ENCODE data around the gene TMEM217. TPM values are rescaled to one million over a fixed set of nuclear protein-coding genes. Genes with fewer than 3 reads are reported as not detected.

TMEM217 gene
- polyA plus RNA-seq, 1 donor = 1.5 TPM

DNA sequence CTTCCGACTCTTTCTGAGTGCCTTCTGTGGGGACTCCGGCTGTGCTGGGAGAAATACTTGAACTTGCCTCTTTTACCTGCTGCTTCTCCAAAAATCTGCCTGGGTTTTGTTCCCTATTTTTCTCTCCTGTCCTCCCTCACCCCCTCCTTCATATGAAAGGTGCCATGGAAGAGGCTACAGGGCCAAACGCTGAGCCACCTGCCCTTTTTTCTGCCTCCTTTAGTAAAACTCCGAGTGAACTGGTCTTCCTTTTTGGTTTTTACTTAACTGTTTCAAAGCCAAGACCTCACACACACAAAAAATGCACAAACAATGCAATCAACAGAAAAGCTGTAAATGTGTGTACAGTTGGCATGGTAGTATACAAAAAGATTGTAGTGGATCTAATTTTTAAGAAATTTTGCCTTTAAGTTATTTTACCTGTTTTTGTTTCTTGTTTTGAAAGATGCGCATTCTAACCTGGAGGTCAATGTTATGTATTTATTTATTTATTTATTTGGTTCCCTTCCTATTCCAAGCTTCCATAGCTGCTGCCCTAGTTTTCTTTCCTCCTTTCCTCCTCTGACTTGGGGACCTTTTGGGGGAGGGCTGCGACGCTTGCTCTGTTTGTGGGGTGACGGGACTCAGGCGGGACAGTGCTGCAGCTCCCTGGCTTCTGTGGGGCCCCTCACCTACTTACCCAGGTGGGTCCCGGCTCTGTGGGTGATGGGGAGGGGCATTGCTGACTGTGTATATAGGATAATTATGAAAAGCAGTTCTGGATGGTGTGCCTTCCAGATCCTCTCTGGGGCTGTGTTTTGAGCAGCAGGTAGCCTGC is 83.2 kb downstream of the TMEM217 start:
- Histone ChIP-seq H3K27ac (ENCODE audit: low read length) (no peak overlapping the region), H3K4me1 (ENCODE audit: control insufficient read depth, insufficient read depth, low read length) (peaks cover 19% of the 10 kb centered on the region)

DNA sequence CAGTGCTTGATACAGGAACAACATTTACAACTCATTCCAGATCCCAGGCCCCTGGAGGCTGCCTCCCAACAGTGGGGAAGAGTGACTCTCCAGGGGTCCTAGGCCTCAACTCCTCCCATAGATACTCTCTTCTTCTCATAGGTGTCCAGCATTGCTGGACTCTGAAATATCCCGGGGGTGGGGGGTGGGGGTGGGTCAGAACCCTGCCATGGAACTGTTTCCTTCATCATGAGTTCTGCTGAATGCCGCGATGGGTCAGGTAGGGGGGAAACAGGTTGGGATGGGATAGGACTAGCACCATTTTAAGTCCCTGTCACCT is 83.8 kb downstream of the TMEM217 start:
- no peaks in the 10 kb centered on the region for H3K9me3 ChIP-seq (ENCODE audit: control insufficient read depth, low read depth, low read length)
- DNase-seq = no peak
- WGBS (ENCODE audit: insufficient coverage, low lambda C conversion rate) = no CpG with 5 or more reads among the region's 3 CpGs
- H3K4me1 ChIP-seq (ENCODE audit: control insufficient read depth, insufficient read depth, low read length) = peaks cover 21% of the 10 kb centered on the region
- H3K27ac ChIP-seq (ENCODE audit: low read length) = no peak overlapping the region
- no peaks in the 10 kb centered on the region for H3K27me3 ChIP-seq (ENCODE audit: control insufficient read depth, insufficient read depth, low read length)
- no peak overlapping the region for H3K4me3 ChIP-seq (ENCODE audit: low read length)
- H3K36me3 ChIP-seq (ENCODE audit: control insufficient read depth, insufficient read depth, low read length) = peaks cover 35% of the 10 kb centered on the region

More for the DNA sequence above, 83.2 kb downstream of the TMEM217 start:
- Histone ChIP-seq H3K27me3 (ENCODE audit: control insufficient read depth, insufficient read depth, low read length) (no peaks in the 10 kb centered on the region), H3K36me3 (ENCODE audit: control insufficient read depth, insufficient read depth, low read length) (peaks cover 35% of the 10 kb centered on the region), H3K4me3 (ENCODE audit: low read length) (no peak overlapping the region), H3K9me3 (ENCODE audit: control insufficient read depth, low read depth, low read length) (no peaks in the 10 kb centered on the region)
- 92% methylated on average over 5 of the region's 10 CpGs for WGBS (ENCODE audit: insufficient coverage, low lambda C conversion rate)
- DNase-seq = no peak

DNA sequence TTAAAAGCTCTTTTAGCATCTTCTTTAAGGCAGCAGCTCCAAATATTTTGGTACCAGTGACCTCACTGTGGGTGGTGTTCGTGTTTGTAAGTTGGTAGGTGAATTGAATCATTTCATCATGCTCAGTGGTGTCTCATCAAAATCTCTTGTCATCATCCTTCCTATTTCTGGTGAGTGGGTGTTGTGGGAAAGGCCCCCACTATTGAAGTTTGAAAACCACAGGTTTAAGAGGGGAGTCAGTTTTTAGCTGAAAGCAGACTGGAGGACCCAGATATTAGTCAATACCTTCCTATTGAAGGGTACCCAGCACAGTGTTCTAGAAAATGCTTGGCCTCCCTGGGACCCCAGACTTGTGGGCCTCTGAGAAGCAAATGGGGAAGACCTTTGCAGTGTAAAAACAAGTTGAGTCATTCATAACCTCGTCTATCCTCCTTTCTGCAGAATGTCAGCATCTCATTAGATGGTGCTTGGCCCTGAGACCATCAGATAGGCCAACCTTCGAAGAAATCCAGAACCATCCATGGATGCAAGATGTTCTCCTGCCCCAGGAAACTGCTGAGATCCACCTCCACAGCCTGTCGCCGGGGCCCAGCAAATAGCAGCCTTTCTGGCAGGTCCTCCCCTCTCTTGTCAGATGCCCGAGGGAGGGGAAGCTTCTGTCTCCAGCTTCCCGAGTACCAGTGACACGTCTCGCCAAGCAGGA is 84.3 kb downstream of the TMEM217 start:
- no peaks in the 10 kb centered on the region for H3K9me3 ChIP-seq (ENCODE audit: control insufficient read depth, low read depth, low read length)
- no peak overlapping the region for H3K4me3 ChIP-seq (ENCODE audit: low read length)
- H3K27ac ChIP-seq (ENCODE audit: low read length) = no peak overlapping the region
- no CpG with 5 or more reads among the region's 9 CpGs for WGBS (ENCODE audit: insufficient coverage, low lambda C conversion rate)
- H3K4me1 ChIP-seq (ENCODE audit: control insufficient read depth, insufficient read depth, low read length) = peaks cover 21% of the 10 kb centered on the region
- H3K27me3 ChIP-seq (ENCODE audit: control insufficient read depth, insufficient read depth, low read length) = no peaks in the 10 kb centered on the region
- DNase-seq = no peak
- H3K36me3 ChIP-seq (ENCODE audit: control insufficient read depth, insufficient read depth, low read length) = peaks cover 35% of the 10 kb centered on the region

DNA sequence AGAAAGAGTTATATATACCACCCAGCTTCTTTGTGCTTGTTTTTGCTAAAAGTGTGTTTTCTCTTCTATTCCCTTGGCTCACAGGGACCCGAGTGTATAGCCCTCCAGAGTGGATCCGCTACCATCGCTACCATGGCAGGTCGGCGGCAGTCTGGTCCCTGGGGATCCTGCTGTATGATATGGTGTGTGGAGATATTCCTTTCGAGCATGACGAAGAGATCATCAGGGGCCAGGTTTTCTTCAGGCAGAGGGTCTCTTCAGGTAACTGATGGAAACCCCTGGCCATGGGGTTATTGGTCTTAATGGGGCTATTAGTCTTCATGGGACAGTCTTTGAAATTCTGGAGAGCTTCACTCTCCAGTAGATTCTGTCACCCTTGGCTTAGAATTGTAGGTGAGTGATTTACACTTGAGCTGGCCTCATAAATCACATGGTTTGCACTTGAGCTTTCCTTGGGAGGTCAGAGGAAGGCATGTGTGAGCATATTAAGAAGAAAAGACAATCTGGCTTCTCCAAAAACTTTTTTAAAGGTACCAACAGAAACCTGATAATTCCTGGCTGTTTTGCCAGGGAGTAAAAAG is 84.9 kb downstream of the TMEM217 start:
- DNase-seq = no peak
- Histone ChIP-seq H3K36me3 (ENCODE audit: control insufficient read depth, insufficient read depth, low read length) (peaks cover 35% of the 10 kb centered on the region), H3K4me1 (ENCODE audit: control insufficient read depth, insufficient read depth, low read length) (peaks cover 21% of the 10 kb centered on the region), H3K9me3 (ENCODE audit: control insufficient read depth, low read depth, low read length) (no peaks in the 10 kb centered on the region), H3K27me3 (ENCODE audit: control insufficient read depth, insufficient read depth, low read length) (no peaks in the 10 kb centered on the region), H3K27ac (ENCODE audit: low read length) (peak overlapping the region; percentile 0), H3K4me3 (ENCODE audit: low read length) (peak overlapping the region; percentile 74)
- no CpG with 5 or more reads among the region's 7 CpGs for WGBS (ENCODE audit: insufficient coverage, low lambda C conversion rate)

DNA sequence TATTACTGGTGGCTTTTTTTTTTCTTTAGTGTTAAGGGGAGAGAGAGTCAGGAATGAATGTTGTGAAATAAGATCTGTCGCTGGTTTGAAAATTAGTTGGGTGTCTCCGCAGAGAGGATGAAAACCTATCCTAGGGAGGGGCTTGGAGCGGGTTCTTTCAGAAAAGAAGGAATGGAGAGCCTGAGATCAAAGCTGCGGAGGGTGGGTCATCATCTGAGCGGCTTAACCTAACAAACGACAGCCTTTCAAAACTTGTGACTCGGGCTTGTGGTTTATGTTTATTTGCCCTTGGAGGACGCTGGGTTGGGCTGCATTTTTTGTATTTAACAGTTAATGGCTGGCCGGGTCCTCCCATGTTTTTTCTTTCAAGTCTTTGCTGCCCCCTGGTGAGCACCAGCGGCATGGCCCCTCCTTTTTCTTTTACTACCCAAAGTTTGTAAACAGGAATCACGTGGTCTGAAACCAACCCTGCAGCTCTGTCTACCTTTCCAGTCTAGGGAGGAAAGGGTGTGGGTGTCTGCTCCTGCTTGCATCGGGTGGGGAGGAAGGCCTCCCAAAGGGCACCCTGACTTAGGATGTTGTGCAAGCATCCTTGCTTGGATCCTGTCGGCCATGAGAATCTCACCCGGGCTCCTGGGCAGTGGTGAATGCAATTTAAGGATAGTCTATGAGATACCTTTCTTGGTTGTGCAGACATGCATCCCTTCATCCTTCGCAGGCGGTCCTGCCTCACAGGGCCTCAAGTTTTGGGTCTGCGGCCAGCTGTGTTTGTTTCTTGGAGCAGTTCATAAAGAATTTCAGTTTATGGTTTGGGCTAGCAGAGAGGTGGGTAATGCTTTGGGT is 85.8 kb downstream of the TMEM217 start:
- Histone ChIP-seq H3K9me3 (ENCODE audit: control insufficient read depth, low read depth, low read length) (no peaks in the 10 kb centered on the region), H3K4me1 (ENCODE audit: control insufficient read depth, insufficient read depth, low read length) (peaks cover 21% of the 10 kb centered on the region), H3K36me3 (ENCODE audit: control insufficient read depth, insufficient read depth, low read length) (peaks cover 35% of the 10 kb centered on the region), H3K27me3 (ENCODE audit: control insufficient read depth, insufficient read depth, low read length) (no peaks in the 10 kb centered on the region), H3K27ac (ENCODE audit: low read length) (peak overlapping the region; percentile 89), H3K4me3 (ENCODE audit: low read length) (peak overlapping the region; percentile 74)
- WGBS (ENCODE audit: insufficient coverage, low lambda C conversion rate) = no CpG with 5 or more reads among the region's 17 CpGs
- DNase-seq = peak; percentile 87 to 92

DNA sequence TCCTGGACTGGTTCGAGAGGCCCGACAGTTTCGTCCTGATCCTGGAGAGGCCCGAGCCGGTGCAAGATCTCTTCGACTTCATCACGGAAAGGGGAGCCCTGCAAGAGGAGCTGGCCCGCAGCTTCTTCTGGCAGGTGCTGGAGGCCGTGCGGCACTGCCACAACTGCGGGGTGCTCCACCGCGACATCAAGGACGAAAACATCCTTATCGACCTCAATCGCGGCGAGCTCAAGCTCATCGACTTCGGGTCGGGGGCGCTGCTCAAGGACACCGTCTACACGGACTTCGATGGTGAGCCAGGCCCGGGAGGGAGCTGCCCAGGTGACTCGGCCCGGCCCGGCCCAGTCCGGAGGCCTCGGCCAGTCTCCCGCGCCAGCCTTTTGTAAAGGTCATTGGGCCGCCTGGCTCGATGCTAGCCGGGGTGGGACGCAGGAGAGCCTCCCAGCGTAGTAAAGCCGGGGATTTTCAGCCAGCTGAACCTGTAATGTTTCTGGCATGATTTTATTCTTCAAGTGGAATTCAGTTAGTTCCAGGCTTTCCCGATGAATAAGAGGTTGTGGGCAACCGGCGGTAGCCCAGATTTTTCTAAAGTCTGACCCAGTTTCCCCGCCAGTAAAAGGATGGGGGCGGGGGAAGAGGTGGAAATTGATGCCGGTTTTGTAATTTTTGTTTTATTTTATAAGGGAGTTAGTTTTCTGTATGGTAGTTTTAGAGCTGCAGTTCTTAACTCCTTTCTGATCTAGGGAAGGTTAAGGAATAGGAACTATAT is 86.6 kb downstream of the TMEM217 start:
- peak in 1 of 2 donors; percentile 61 for DNase-seq
- WGBS (ENCODE audit: insufficient coverage, low lambda C conversion rate) = 0% methylated on average over 1 of the region's 45 CpGs
- Histone ChIP-seq H3K27ac (ENCODE audit: low read length) (peak overlapping the region; percentile 89), H3K27me3 (ENCODE audit: control insufficient read depth, insufficient read depth, low read length) (no peaks in the 10 kb centered on the region), H3K9me3 (ENCODE audit: control insufficient read depth, low read depth, low read length) (no peaks in the 10 kb centered on the region), H3K4me3 (ENCODE audit: low read length) (peak overlapping the region; percentile 74), H3K36me3 (ENCODE audit: control insufficient read depth, insufficient read depth, low read length) (peaks cover 35% of the 10 kb centered on the region), H3K4me1 (ENCODE audit: control insufficient read depth, insufficient read depth, low read length) (peaks cover 21% of the 10 kb centered on the region)

DNA sequence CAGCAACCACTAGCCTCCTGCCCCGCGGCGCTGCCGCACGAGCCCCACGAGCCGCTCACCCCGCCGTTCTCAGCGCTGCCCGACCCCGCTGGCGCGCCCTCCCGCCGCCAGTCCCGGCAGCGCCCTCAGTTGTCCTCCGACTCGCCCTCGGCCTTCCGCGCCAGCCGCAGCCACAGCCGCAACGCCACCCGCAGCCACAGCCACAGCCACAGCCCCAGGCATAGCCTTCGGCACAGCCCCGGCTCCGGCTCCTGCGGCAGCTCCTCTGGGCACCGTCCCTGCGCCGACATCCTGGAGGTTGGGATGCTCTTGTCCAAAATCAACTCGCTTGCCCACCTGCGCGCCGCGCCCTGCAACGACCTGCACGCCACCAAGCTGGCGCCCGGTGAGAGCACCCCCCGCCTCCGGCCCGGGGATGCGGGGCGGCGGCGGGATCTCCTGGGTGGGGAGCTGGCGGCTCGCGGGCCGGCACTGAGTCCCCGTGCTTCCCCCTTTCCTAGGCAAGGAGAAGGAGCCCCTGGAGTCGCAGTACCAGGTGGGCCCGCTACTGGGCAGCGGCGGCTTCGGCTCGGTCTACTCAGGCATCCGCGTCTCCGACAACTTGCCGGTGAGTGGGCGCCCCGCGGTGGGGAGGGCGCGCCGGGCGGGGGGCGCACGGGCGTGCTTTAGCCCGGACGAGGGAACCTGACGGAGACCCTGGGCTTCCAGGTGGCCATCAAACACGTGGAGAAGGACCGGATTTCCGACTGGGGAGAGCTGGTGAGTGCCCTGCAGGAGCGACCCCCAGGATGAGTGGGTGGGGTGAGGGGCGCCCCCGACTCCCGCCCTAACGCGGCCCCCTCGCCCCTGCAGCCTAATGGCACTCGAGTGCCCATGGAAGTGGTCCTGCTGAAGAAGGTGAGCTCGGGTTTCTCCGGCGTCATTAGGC is 87.4 kb downstream of the TMEM217 start:
- H3K36me3 ChIP-seq (ENCODE audit: control insufficient read depth, insufficient read depth, low read length) = peaks cover 35% of the 10 kb centered on the region
- H3K27ac ChIP-seq (ENCODE audit: low read length) = peak overlapping the region; percentile 89
- no CpG with 5 or more reads among the region's 92 CpGs for WGBS (ENCODE audit: insufficient coverage, low lambda C conversion rate)
- H3K27me3 ChIP-seq (ENCODE audit: control insufficient read depth, insufficient read depth, low read length) = no peaks in the 10 kb centered on the region
- no peaks in the 10 kb centered on the region for H3K9me3 ChIP-seq (ENCODE audit: control insufficient read depth, low read depth, low read length)
- peak overlapping the region; percentile 74 for H3K4me3 ChIP-seq (ENCODE audit: low read length)
- H3K4me1 ChIP-seq (ENCODE audit: control insufficient read depth, insufficient read depth, low read length) = peaks cover 21% of the 10 kb centered on the region
- DNase-seq = peak; percentile 53 to 72

DNA sequence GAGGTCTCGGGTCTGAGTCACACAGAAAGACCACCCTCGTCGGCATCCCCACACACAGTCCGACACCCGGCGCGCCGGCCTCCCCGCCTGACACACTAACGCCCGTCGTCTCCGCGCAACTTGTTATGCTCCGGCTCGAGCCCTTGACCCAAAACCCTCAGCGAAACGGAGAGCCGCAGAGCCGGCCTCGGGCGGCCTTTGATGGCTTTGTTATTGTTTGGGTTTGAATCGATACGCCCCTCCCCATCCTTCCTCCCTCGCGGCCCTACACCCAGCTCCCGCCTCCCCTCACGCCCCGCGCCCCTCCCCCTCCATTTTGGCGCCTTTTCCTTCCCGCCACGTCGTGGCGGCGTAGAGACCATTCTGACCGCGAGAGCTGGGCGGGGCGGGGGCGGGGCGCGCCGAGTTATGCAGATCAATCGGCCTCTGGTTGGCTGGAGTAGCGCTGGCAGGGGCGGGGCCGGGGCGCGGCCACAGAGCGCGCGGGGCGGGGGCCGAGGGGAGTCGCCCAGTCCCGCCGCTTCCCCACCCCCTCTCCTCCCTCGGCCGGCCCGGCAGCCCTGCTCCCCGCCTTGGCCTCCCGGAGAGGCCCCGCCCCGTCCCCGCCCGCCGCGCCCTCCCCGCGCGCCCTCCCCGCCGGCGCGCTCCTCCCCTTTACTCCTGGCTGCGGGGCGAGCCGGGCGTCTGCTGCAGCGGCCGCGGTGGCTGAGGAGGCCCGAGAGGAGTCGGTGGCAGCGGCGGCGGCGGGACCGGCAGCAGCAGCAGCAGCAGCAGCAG is 88.3 kb downstream of the TMEM217 start, which contains the start of gene PIM1:
Gene PIM1, plus strand, starts transcription at position 657 of the 777 bp plus-strand sequence. CDS start 424 bp downstream, outside the sequence.
- H3K27ac ChIP-seq (ENCODE audit: low read length) = peak within 1 kb of the TSS; percentile 95
- no peaks in the 10 kb centered on the region for H3K9me3 ChIP-seq (ENCODE audit: control insufficient read depth, low read depth, low read length)
- peak; percentile 96 to 98 for DNase-seq
- no peaks in the 10 kb centered on the region for H3K27me3 ChIP-seq (ENCODE audit: control insufficient read depth, insufficient read depth, low read length)
- no CpG with 5 or more reads among the region's 90 CpGs for WGBS (ENCODE audit: insufficient coverage, low lambda C conversion rate)
- H3K4me3 ChIP-seq (ENCODE audit: low read length) = peak within 1 kb of the TSS; percentile 76
- peaks cover 21% of the 10 kb centered on the region for H3K4me1 ChIP-seq (ENCODE audit: control insufficient read depth, insufficient read depth, low read length)
- H3K36me3 ChIP-seq (ENCODE audit: control insufficient read depth, insufficient read depth, low read length) = peaks cover 28% of the 10 kb centered on the region
